ENCODE results near the gene RBM47.

DNA sequence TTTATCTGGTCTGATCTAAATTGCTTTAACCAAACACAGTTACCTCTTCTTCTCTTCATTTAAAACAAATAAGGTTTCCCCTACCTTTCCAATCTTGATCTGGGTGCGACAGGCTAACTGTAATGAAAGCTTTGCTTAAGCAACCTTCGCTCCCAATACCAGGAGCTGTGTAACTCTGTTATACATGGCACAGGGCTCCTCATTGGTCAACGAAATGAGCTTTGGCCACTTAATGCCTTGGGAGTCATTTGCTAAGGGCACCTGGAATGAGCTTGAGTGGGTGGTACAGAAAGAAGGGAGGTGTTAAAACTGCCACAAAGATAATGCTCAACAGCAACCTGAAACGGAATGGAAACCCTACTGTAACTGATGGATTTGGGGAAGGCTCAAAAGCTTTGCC, 154.1 kb downstream of the RBM47 start:
- TF ChIP-seq GATA2 (IDR thresholded peaks at IDR 0.05; ENCODE audit: low read depth, low read length), result no peak
- TF ChIP-seq GATA3 (IDR thresholded peaks at IDR 0.05; ENCODE audit: low read depth, low read length), result no peak

Data from SH-SY5Y (cell line).